Esophagus muscularis mucosa (tissue), 4 donors: ENCODE results near the gene MSI2. TPM values are rescaled to one million over a fixed set of nuclear protein-coding genes. Genes with fewer than 3 reads are reported as not detected.

ENCODE experiments used
- DNase-seq: peaks from one replicate; pipeline ENCODE4 v3.0.0-alpha.2; 2017; ENCODE audit errors: extremely low spot score
- H3K27ac ChIP-seq, 4 donors: fragments of 200-600 bp; sonication (generic); replicated peaks in 1 of 4; 1 replicate in 3 of 4; 2 replicates in 1 of 4; pipeline ENCODE4 v1.5.1; 2016 to 2019; ENCODE audit warnings: mild to moderate bottlenecking in 1 of 4
- H3K27me3 ChIP-seq, 4 donors: fragments of 200-600 bp; sonication (generic); one replicate each; pipeline versions ENCODE4 v1.5.1 to v1.6.0; 2016 to 2019
- H3K36me3 ChIP-seq, 4 donors: fragments of 200-600 bp; sonication (generic); one replicate each; pipeline ENCODE4 v1.5.1; 2016 to 2019
- H3K4me1 ChIP-seq, 4 donors: fragments of 200-600 bp; sonication (generic); one replicate each; pipeline ENCODE4 v1.5.1; 2016 to 2019
- H3K4me3 ChIP-seq, 4 donors: fragments of 200-600 bp; sonication (generic); 1 replicate in 2 of 4; 2 replicates in 2 of 4; pipeline ENCODE4 v1.5.1; 2016 to 2019; ENCODE audit warnings: mild to moderate bottlenecking in 4 of 4, moderate library complexity in 1 of 4
- H3K9me3 ChIP-seq, 4 donors: fragments of 200-600 bp; sonication (generic); 1 replicate in 3 of 4; 2 replicates in 1 of 4; pipeline ENCODE4 v1.5.1; 2016 to 2019
- CTCF ChIP-seq, 3 experiments: fragments of 200-600 bp in 2 of 3; fragments of 450-650 bp in 1 of 3; sonication (generic) in 2 of 3; IDR thresholded peaks; one replicate each; pipeline ENCODE4 v1.5.1; 2017 to 2019; ENCODE audit warnings: antibody characterized with exemption in 3 of 3, mild to moderate bottlenecking in 2 of 3, moderate library complexity in 1 of 3
- EP300 ChIP-seq: sonication (generic); formaldehyde crosslinking; IDR thresholded peaks from one replicate; pipeline ENCODE4 v1.6.1; 2017; ENCODE audit warnings: antibody characterized with exemption
- POLR2A ChIP-seq: fragments of 450-650 bp; IDR thresholded peaks from one replicate; pipeline ENCODE4 v1.6.1; 2017; ENCODE audit warnings: antibody characterized with exemption, moderate library complexity, mild to moderate bottlenecking, low read depth
- POLR2AphosphoS5 ChIP-seq, 2 donors: sonication (generic); formaldehyde crosslinking; IDR thresholded peaks; one replicate each; pipeline ENCODE4 v1.6.1; 2017; ENCODE audit warnings: antibody characterized with exemption in 2 of 2
- WGBS: methylation state at CpG from one replicate; pipeline ENCODE4 v1.1.5; 2018; 5-methylcytosine and 5-hydroxymethylcytosine counted together
- intact Hi-C: fragments of 100-400 bp; cut with DNase I; formaldehyde crosslinking; loops from one replicate; pipeline ENCODE4 v1.15.1; 2023
- total RNA-seq, 4 donors: library from RNA; depleted of rRNA; stranded (reverse); fragments of >200 nt; gene quantifications; one replicate each; pipeline versions ENCODE4 v1.1.0 to v1.2.1, GENCODE V29; 2016

Gene MSI2
- total RNA-seq, 4 donors from 2014 or later: 28.8 to 39.0 (median 29.6) TPM

DNA sequence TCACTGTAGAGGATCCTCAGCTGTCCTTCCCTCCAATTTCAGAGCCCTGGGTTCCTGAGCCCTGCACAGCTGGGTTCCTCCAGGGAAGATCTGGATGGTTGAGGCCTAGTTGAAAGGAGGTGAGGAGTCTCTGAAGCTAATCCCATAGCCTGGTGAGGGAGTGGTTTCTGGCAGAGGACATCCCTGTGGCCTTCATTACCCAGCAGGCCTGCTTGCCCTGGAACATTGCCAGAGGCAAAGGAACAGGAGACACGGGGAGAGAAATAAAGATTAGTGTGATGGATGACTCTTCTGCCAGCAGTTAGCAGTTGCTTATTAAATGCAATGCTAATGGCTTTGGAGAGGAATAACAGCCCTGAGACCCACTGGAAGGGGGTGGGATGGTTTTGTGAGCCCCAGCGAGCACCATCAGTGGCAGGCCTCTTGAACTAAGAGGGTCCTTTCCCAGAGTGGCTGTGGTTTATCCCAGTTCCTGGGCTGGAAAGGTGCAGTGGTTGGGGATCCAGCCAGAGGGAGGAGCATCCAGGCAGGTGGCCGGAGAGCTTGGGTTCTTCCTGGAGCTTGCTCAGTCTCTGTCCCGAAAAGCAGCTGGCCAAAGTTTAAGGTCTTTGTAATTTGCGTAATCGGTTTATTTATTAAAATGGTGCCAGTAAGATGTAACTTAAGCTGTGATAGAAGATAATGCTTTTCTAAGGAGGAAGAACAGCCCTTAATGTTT, 279.1 kb downstream of the MSI2 start:
- WGBS: 64% methylated on average over 6 of the region's 6 CpGs
- intact Hi-C loops: no loop called here
- H3K36me3 ChIP-seq: no peaks in the 10 kb centered on the region
- no peak for DNase-seq
- H3K27me3 ChIP-seq: no peaks in the 10 kb centered on the region
- peaks cover 32 to 44% (median 35%) of the 10 kb centered on the region in 4 donors for H3K4me1 ChIP-seq
- TF ChIP-seq CTCF (IDR thresholded peaks at IDR 0.05): no peak
- no peak for TF ChIP-seq POLR2A
- no peak for TF ChIP-seq POLR2AphosphoS5 (IDR thresholded peaks at IDR 0.05)
- no peak for TF ChIP-seq EP300
- no peak overlapping the region for H3K4me3 ChIP-seq
- H3K9me3 ChIP-seq: no peaks in the 10 kb centered on the region
- no peak overlapping the region for H3K27ac ChIP-seq

GRCh38 chr17:57536289-57536688, 280.0 kb downstream of the MSI2 start:
- H3K36me3 ChIP-seq: no peaks in the 10 kb centered on the region
- WGBS: 91% methylated on average over 4 of the region's 4 CpGs
- no peak overlapping the region for H3K27ac ChIP-seq
- H3K27me3 ChIP-seq: no peaks in the 10 kb centered on the region
- intact Hi-C loops: no loop called here
- no peaks in the 10 kb centered on the region for H3K9me3 ChIP-seq
- TF ChIP-seq CTCF (IDR thresholded peaks at IDR 0.05) (no peak), POLR2AphosphoS5 (IDR thresholded peaks at IDR 0.05) (no peak), EP300 (no peak), POLR2A (no peak)
- DNase-seq: no peak
- H3K4me3 ChIP-seq: no peak overlapping the region
- peaks cover 27 to 43% (median 32%) of the 10 kb centered on the region in 4 donors for H3K4me1 ChIP-seq

DNA sequence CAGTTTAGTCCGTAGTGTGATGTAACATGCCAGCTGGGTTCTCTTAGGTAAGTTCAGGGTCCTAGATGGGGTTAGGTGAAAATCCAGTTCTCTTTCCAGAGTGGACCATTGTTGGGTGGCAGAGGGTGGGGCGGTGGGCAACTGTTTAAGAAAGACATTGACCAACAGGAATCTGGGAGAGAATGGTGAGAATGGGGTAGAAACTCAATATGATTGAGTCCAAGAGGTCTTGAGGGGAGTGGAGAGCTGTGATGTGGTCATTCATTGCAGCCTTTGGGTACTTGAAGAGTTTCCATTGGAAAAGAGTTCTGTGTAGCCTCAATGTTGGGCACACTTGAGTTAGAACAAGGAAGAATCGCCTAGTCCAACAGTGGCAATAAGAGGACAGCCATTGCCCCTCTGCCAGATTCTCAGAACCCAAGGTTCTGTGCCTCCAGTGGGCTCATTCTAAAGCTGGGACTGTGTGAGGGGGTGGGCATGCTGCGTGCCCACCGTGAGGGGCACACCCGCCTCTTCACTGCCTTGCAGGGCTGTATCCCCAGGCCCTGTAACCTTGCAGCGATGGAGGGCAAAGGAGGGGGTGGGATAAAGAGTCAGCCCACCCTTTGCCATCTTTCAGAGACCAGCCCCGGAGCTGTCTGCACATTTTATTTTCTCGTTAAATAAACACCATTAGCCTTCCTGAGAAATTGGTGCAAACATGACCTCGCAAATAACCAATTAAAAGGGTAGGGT, 280.6 kb downstream of the MSI2 start:
- 84% methylated on average over 10 of the region's 10 CpGs for WGBS
- Histone ChIP-seq H3K27ac (no peak overlapping the region), H3K36me3 (no peaks in the 10 kb centered on the region), H3K9me3 (no peaks in the 10 kb centered on the region), H3K4me3 (no peak overlapping the region), H3K4me1 (peaks cover 31 to 48% (median 36%) of the 10 kb centered on the region in 4 donors), H3K27me3 (no peaks in the 10 kb centered on the region)
- DNase-seq: no peak
- intact Hi-C loops: no loop called here
- TF ChIP-seq CTCF (IDR thresholded peaks at IDR 0.05) (no peak), POLR2AphosphoS5 (IDR thresholded peaks at IDR 0.05) (no peak), POLR2A (no peak), EP300 (no peak)

- H3K4me3 ChIP-seq: no peak overlapping the region
- TF ChIP-seq POLR2AphosphoS5 (IDR thresholded peaks at IDR 0.05) (no peak), EP300 (no peak), CTCF (IDR thresholded peaks at IDR 0.05) (no peak), POLR2A (no peak)
- no peaks in the 10 kb centered on the region for H3K36me3 ChIP-seq
- H3K4me1 ChIP-seq: peaks cover 31 to 53% (median 40%) of the 10 kb centered on the region in 4 donors
- H3K27me3 ChIP-seq: no peaks in the 10 kb centered on the region
- WGBS: 69% methylated on average over 17 of the region's 17 CpGs
- H3K27ac ChIP-seq: peak overlapping the region in 3 of 4 donors; percentile 10 to 32 (median 13)
- DNase-seq: no peak
- no peaks in the 10 kb centered on the region for H3K9me3 ChIP-seq
- intact Hi-C loops: no loop called here
Measured at GRCh38 chr17:57537524-57538410, 281.4 kb downstream of the MSI2 start.
